DND-41 (cell line): ENCODE measurements around the gene SEC16A.

Experiments
- ATAC-seq: fragments of 200-7000 bp; cut with Tn5 transposase; 3 replicates; pipeline ENCODE4 v1.9.1; 2021; ENCODE audit warnings: low read depth; ENCODE audit not compliant: insufficient read depth
- DNase-seq: peaks from one replicate; pipeline ENCODE4 v3.0.0-alpha.2; 2020
- H2AFZ ChIP-seq: 2 replicates; pipeline ENCODE4 v1.6.0; 2012; ENCODE audit warnings: low read depth, low read length
- H3K27ac ChIP-seq: 2 replicates; pipeline ENCODE4 v1.5.1; 2012; ENCODE audit warnings: low read length, inconsistent platforms
- H3K27me3 ChIP-seq: fragments of 200-600 bp; sonication (generic); 2 replicates; pipeline ENCODE4 v1.6.0; 2012; ENCODE audit warnings: low read length, mild to moderate bottlenecking, inconsistent platforms; ENCODE audit not compliant: insufficient read depth, poor library complexity
- H3K36me3 ChIP-seq: 2 replicates; pipeline ENCODE4 v1.5.1; 2012; ENCODE audit warnings: low read length, inconsistent platforms; ENCODE audit not compliant: insufficient read depth
- H3K4me1 ChIP-seq: 2 replicates; pipeline ENCODE4 v1.5.1; 2012; ENCODE audit warnings: mild to moderate bottlenecking, low read length; ENCODE audit not compliant: insufficient read depth
- H3K4me2 ChIP-seq: 2 replicates; pipeline ENCODE4 v1.6.0; 2012; ENCODE audit warnings: mild to moderate bottlenecking, moderate library complexity, low read length, inconsistent platforms; ENCODE audit not compliant: insufficient read depth
- H3K4me3 ChIP-seq, 2 experiments: fragments of 200-600 bp in 1 of 2; shearing (Covaris generic) in 1 of 2; 2 replicates each; pipeline ENCODE4 v1.5.1; 2012 to 2016; ENCODE audit warnings: inconsistent platforms in 2 of 2, low read length in 2 of 2, mild to moderate bottlenecking in 2 of 2, low read depth in 1 of 2, moderate library complexity in 1 of 2
- H3K79me2 ChIP-seq: 2 replicates; pipeline ENCODE4 v1.6.0; 2012; ENCODE audit warnings: low read length, inconsistent platforms; ENCODE audit not compliant: insufficient read depth
- H3K9ac ChIP-seq: 2 replicates; pipeline ENCODE4 v1.6.0; 2012; ENCODE audit warnings: low read depth, mild to moderate bottlenecking, inconsistent platforms, low read length, moderate library complexity
- H3K9me3 ChIP-seq: 2 replicates; pipeline ENCODE4 v1.5.1; 2012; ENCODE audit warnings: low read length, moderate library complexity, mild to moderate bottlenecking, inconsistent platforms; ENCODE audit not compliant: insufficient read depth, severe bottlenecking
- H4K20me1 ChIP-seq: 2 replicates; pipeline ENCODE4 v1.6.0; 2012; ENCODE audit warnings: low read length; ENCODE audit not compliant: insufficient read depth
- CTCF ChIP-seq: IDR thresholded peaks from 2 replicates; pipeline ENCODE4 v1.5.1; 2012; ENCODE audit warnings: borderline replicate concordance, low read length, moderate library complexity, mild to moderate bottlenecking; ENCODE audit not compliant: poor library complexity, severe bottlenecking; ENCODE audit errors: extremely low read depth
- EZH2 ChIP-seq: IDR thresholded peaks from 3 replicates; pipeline ENCODE4 v1.6.1; 2012; ENCODE audit warnings: borderline replicate concordance, low read depth, mild to moderate bottlenecking, moderate library complexity, low read length, inconsistent platforms; ENCODE audit not compliant: severe bottlenecking

Gene SEC16A

GRCh38 chr9:136447173-136447778 lies 35.6 kb downstream of the SEC16A start:
- Histone ChIP-seq H3K36me3 (peaks cover 89% of the 10 kb centered on the region), H3K4me2 (no peak overlapping the region), H3K27ac (no peak overlapping the region)

GRCh38 chr9:136445799-136446198 lies 37.0 kb downstream of the SEC16A start:
- Histone ChIP-seq H3K27ac (no peak overlapping the region), H3K27me3 (no peaks in the 10 kb centered on the region), H3K36me3 (peaks cover 92% of the 10 kb centered on the region), H3K79me2 (no peaks in the 10 kb centered on the region), H3K4me1 (no peaks in the 10 kb centered on the region), H3K9me3 (no peaks in the 10 kb centered on the region), H3K4me3 (no peak overlapping the region), H3K9ac (no peak overlapping the region), H2AFZ (no peak overlapping the region), H3K4me2 (no peak overlapping the region), H4K20me1 (peaks cover 15% of the 10 kb centered on the region)
- DNase-seq (no peak), ATAC-seq (no peak)
- TF ChIP-seq EZH2: no peak
- no peak for TF ChIP-seq CTCF

More at GRCh38 chr9:136447173-136447778, 35.6 kb downstream of the SEC16A start:
- ATAC-seq (no peak), DNase-seq (no peak)
- no peak for TF ChIP-seq EZH2
- no peak for TF ChIP-seq CTCF
- Histone ChIP-seq H3K4me1 (no peaks in the 10 kb centered on the region), H2AFZ (no peak overlapping the region), H3K9ac (no peak overlapping the region), H3K79me2 (no peaks in the 10 kb centered on the region), H3K27me3 (no peaks in the 10 kb centered on the region), H4K20me1 (peaks cover 10% of the 10 kb centered on the region), H3K4me3 (no peak overlapping the region), H3K9me3 (no peaks in the 10 kb centered on the region)

DNA sequence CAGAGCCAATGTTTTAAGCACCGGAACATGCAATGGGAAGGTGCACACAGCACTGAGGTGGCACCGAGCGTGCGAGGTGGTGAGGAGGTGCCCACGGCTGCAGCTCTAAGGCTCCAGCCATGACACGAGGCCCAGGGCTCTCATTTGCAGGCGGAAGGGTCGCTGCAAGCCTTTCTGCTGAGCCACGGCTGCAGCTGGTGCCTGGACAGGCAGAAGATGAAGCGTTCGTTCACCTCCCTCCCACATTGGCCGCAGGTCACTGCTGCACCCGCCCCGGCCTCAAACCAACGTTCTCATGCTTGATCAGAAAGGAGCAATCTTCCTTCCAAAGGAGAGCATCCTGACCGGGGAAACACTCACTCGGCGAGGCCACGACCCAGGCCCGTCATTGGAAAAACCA lies 38.7 kb downstream of the SEC16A start:
- H3K4me2 ChIP-seq: no peak overlapping the region
- DNase-seq (no peak), ATAC-seq (no peak)
- H3K79me2 ChIP-seq: peaks cover 5% of the 10 kb centered on the region
- no peaks in the 10 kb centered on the region for H3K27me3 ChIP-seq
- no peak overlapping the region for H3K27ac ChIP-seq
- no peak overlapping the region for H3K4me3 ChIP-seq
- no peak overlapping the region for H3K9ac ChIP-seq
- H3K9me3 ChIP-seq: no peaks in the 10 kb centered on the region
- H3K36me3 ChIP-seq: peaks cover 79% of the 10 kb centered on the region
- no peak overlapping the region for H2AFZ ChIP-seq
- peaks cover 16% of the 10 kb centered on the region for H4K20me1 ChIP-seq
- peaks cover 7% of the 10 kb centered on the region for H3K4me1 ChIP-seq
- TF ChIP-seq CTCF: no peak
- no peak for TF ChIP-seq EZH2

- no peaks in the 10 kb centered on the region for H3K9me3 ChIP-seq
- H3K4me1 ChIP-seq: peaks cover 10% of the 10 kb centered on the region
- H2AFZ ChIP-seq: no peak overlapping the region
- no peak overlapping the region for H3K9ac ChIP-seq
- ATAC-seq (no peak), DNase-seq (no peak)
- no peak overlapping the region for H3K4me2 ChIP-seq
- H3K4me3 ChIP-seq: no peak overlapping the region
- no peak for TF ChIP-seq CTCF
- no peak for TF ChIP-seq EZH2
- no peak overlapping the region for H3K27ac ChIP-seq
- peaks cover 9% of the 10 kb centered on the region for H3K79me2 ChIP-seq
- peaks cover 74% of the 10 kb centered on the region for H3K36me3 ChIP-seq
- peaks cover 20% of the 10 kb centered on the region for H4K20me1 ChIP-seq
- H3K27me3 ChIP-seq: no peaks in the 10 kb centered on the region
These were observed 39.2 kb downstream of the SEC16A start for GRCh38 chr9:136443687-136444086.
